ENCODE results near the gene TYR. TPM values are rescaled to one million over a fixed set of nuclear protein-coding genes. Genes with fewer than 3 reads are reported as not detected.
"Not testable (repeated sequence)": the region's sequence is repeated elsewhere in the genome, so short reads cannot be mapped to it uniquely, and the experiment has no call there.

The TYR gene
- total RNA-seq, 1 experiment from 2014 or later: not detected

- H3K9me3 ChIP-seq; H3K4me1 ChIP-seq; H3K4me3 ChIP-seq (ENCODE audit: low read depth, low read length); H3K36me3 ChIP-seq (ENCODE audit: control insufficient read depth, insufficient read depth, low read length); H3K4me3 Mint-ChIP-seq (ENCODE audit: unreplicated experiment); H3K27ac Mint-ChIP-seq (ENCODE audit: unreplicated experiment); H3K4me1 Mint-ChIP-seq (ENCODE audit: low read depth, unreplicated experiment); DNase-seq; H3K36me3 Mint-ChIP-seq (ENCODE audit: insufficient read depth, unreplicated experiment); H3K9me3 Mint-ChIP-seq (ENCODE audit: unreplicated experiment); BruUV-seq (replicated peaks); H3K27me3 ChIP-seq (replicated peaks; ENCODE audit: control insufficient read depth, insufficient read depth, low read length); H3K27me3 Mint-ChIP-seq (ENCODE audit: insufficient read depth, unreplicated experiment); CTCF ChIA-PET; POLR2A ChIA-PET: not testable (repeated sequence)
- intact Hi-C loops (cut with micrococcal nuclease; ENCODE audit: unreplicated experiment): loop anchor here (10.0 kb wide), 1 partner anchor 243 kb away; no protein-coding TSS in a partner anchor
These were observed 160.4 kb downstream of the TYR start for GRCh38 chr11:89338073-89338472.

GRCh38 chr11:89340450-89340849 is 162.8 kb downstream of the TYR start:
- H3K27me3 ChIP-seq (replicated peaks; ENCODE audit: control insufficient read depth, insufficient read depth, low read length); intact Hi-C loops (cut with micrococcal nuclease; ENCODE audit: unreplicated experiment); H3K27ac Mint-ChIP-seq (ENCODE audit: unreplicated experiment); H3K36me3 Mint-ChIP-seq (ENCODE audit: insufficient read depth, unreplicated experiment); H3K36me3 ChIP-seq (ENCODE audit: control insufficient read depth, insufficient read depth, low read length); DNase-seq; H3K9me3 Mint-ChIP-seq (ENCODE audit: unreplicated experiment); POLR2A ChIA-PET; CTCF ChIA-PET; H3K4me3 ChIP-seq (ENCODE audit: low read depth, low read length); H3K9me3 ChIP-seq; BruUV-seq (replicated peaks); H3K4me1 ChIP-seq; H3K27me3 Mint-ChIP-seq (ENCODE audit: insufficient read depth, unreplicated experiment); H3K4me1 Mint-ChIP-seq (ENCODE audit: low read depth, unreplicated experiment); H3K4me3 Mint-ChIP-seq (ENCODE audit: unreplicated experiment): not testable (repeated sequence)

DNA sequence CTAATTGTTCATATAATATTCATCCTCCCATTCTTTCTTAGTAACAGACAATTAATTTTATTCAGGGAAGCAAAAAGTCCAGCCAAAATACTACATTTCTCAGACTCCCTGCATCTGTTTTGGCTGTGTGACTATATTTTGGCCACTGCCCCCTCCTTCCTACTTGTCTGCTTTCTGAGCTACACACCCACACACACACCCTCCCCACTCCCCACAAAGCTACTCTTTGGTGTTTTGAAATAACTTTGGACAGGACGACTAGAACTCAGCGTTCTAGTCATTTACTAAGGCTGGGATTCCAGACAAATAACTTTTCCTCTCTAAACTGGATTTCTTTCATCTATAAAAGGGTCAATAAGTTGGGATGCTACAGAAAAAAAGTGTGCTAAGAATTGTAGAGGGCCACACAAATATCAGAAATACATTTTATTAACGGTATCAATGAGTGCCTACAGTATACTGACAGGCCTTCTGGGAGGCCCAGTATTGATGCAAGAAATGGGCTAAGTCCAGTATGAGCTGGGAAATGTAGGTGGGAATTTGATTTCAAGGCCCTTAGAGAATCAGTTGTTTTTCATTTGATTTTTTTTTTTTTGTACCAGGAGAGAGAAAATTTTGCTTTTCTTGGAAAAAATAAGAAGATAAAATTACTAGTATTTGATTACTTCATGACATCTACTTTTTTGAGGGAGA is 165.4 kb downstream of the TYR start:
- H3K9me3 Mint-ChIP-seq (ENCODE audit: unreplicated experiment); H3K36me3 Mint-ChIP-seq (ENCODE audit: insufficient read depth, unreplicated experiment); POLR2A ChIA-PET; H3K4me3 Mint-ChIP-seq (ENCODE audit: unreplicated experiment); CTCF ChIA-PET; H3K27me3 ChIP-seq (replicated peaks; ENCODE audit: control insufficient read depth, insufficient read depth, low read length); H3K4me1 Mint-ChIP-seq (ENCODE audit: low read depth, unreplicated experiment); H3K36me3 ChIP-seq (ENCODE audit: control insufficient read depth, insufficient read depth, low read length); H3K4me3 ChIP-seq (ENCODE audit: low read depth, low read length); H3K4me1 ChIP-seq; H3K27ac Mint-ChIP-seq (ENCODE audit: unreplicated experiment); intact Hi-C loops (cut with micrococcal nuclease; ENCODE audit: unreplicated experiment); H3K9me3 ChIP-seq; H3K27me3 Mint-ChIP-seq (ENCODE audit: insufficient read depth, unreplicated experiment); DNase-seq; BruUV-seq (replicated peaks): not testable (repeated sequence)

Other genes with a start within 250 kb of the TYR start
- not detected in 2 replicates for gene GRM5, start 111.9 kb upstream of the TYR start, total RNA-seq (2022)

All from Caco-2 (cell line).